Mucosa of stomach (tissue), 1 donor: ENCODE measurements around the gene MSRB1.
"Not testable (repeated sequence)": the region's sequence is repeated elsewhere in the genome, so short reads cannot be mapped to it uniquely, and the experiment has no call there.

Source experiments
- H3K27me3 ChIP-seq: one replicate; pipeline ENCODE4 v1.7.0; 2013; ENCODE audit warnings: mild to moderate bottlenecking, low read length; ENCODE audit not compliant: control insufficient read depth, insufficient read depth
- H3K36me3 ChIP-seq: one replicate; pipeline ENCODE4 v1.7.0; 2013; ENCODE audit warnings: low read length; ENCODE audit not compliant: control insufficient read depth, insufficient read depth
- H3K4me1 ChIP-seq: one replicate; pipeline ENCODE4 v1.7.0; 2013; ENCODE audit warnings: mild to moderate bottlenecking, low read length; ENCODE audit not compliant: control insufficient read depth, insufficient read depth
- H3K4me3 ChIP-seq: one replicate; pipeline ENCODE4 v1.7.0; 2013; ENCODE audit warnings: low read length
- H3K9ac ChIP-seq: one replicate; pipeline ENCODE4 v1.7.0; 2013; ENCODE audit warnings: mild to moderate bottlenecking, low read length, moderate library complexity
- H3K9me3 ChIP-seq: one replicate; pipeline ENCODE4 v1.7.0; 2013; ENCODE audit warnings: mild to moderate bottlenecking, low read length, moderate library complexity; ENCODE audit not compliant: control insufficient read depth
- donor health status: Pancreatic carcinoma.

Gene MSRB1

DNA sequence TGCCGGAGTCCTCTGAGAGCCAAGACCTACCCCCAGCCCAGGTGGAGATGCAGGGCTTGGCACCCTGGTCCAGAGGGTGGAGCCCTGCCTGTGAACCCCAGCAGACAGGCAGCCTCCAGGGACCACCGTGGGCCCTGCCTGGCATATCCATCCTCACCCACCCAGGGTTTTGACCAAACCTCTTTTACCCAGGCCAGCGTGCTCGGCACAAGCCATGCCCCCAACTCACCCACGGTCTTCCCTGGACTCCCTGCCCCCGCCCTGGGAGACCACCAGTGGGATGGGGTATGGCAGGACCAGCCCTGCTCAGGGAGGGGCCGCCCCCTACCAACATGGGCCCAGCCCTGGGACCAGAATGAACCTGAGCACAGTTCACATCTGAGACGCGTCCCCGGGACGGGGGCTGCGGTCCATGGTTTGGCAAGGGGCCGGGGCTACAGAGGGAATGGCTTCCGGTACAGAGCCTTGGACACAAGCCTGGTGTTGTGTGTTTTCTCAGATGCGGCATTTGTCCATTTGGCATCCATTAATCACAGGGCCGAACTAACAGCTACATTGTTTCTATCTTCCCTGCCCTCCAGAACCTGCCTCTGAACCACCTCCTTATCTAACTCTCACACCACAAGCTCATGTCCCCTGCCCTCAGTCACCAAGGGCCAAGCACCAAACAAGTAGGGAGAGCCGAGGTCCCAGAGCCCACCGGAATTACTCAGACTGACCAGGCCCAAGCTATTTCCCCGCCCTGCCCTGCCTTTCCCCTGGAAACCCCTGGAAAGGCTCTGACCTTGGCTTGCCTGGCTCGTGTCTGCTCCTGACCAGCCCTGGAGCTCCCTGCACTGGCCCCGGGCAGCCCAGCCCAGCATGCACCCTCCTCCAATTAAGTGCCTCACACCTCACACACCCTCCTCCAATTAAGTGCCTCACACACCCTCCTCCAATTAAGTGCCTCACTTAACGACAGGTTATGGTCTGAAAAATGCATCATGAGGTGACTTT is 38.9 kb downstream of the MSRB1 start:
- Histone ChIP-seq H3K9ac (no peak overlapping the region), H3K4me1 (peaks cover 4% of the 10 kb centered on the region), H3K36me3 (no peaks in the 10 kb centered on the region), H3K4me3 (no peak overlapping the region), H3K9me3 (no peaks in the 10 kb centered on the region), H3K27me3 (peaks cover 11% of the 10 kb centered on the region)

- H3K4me3 ChIP-seq, result no peak overlapping the region
- H3K27me3 ChIP-seq, result peaks cover 11% of the 10 kb centered on the region
- H3K9me3 ChIP-seq, result no peaks in the 10 kb centered on the region
- H3K36me3 ChIP-seq, result no peaks in the 10 kb centered on the region
- H3K4me1 ChIP-seq, result peaks cover 4% of the 10 kb centered on the region
- no peak overlapping the region for H3K9ac ChIP-seq
Measured at GRCh38 chr16:1903220-1903574, 39.8 kb downstream of the MSRB1 start.

- H3K27me3 ChIP-seq, result peaks cover 13% of the 10 kb centered on the region
- no peaks in the 10 kb centered on the region for H3K36me3 ChIP-seq
- peaks cover 4% of the 10 kb centered on the region for H3K4me1 ChIP-seq
- H3K9me3 ChIP-seq, result no peaks in the 10 kb centered on the region
- no peak overlapping the region for H3K4me3 ChIP-seq
- no peak overlapping the region for H3K9ac ChIP-seq
Measured at GRCh38 chr16:1902547-1903219, 40.3 kb downstream of the MSRB1 start.

DNA sequence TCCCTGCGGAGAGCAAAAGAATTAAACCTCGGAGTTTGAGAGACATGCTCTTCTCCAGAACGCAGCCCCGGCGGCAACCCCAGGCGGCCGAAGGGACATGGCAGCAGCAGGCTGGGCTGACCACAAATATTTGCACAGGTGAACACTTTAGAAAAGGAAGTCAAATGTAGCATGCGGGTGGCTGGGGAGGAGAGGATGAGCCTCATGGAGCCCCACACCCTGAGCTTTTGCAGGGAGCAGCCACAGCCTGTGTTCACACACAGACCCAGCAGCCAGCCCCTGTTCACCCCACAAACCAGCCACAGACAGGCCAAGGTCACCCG is 42.6 kb downstream of the MSRB1 start:
- Histone ChIP-seq H3K27me3 (peaks cover 11% of the 10 kb centered on the region), H3K4me3 (no peak overlapping the region), H3K4me1 (peaks cover 4% of the 10 kb centered on the region), H3K9ac (no peak overlapping the region), H3K36me3 (no peaks in the 10 kb centered on the region), H3K9me3 (no peaks in the 10 kb centered on the region)

DNA sequence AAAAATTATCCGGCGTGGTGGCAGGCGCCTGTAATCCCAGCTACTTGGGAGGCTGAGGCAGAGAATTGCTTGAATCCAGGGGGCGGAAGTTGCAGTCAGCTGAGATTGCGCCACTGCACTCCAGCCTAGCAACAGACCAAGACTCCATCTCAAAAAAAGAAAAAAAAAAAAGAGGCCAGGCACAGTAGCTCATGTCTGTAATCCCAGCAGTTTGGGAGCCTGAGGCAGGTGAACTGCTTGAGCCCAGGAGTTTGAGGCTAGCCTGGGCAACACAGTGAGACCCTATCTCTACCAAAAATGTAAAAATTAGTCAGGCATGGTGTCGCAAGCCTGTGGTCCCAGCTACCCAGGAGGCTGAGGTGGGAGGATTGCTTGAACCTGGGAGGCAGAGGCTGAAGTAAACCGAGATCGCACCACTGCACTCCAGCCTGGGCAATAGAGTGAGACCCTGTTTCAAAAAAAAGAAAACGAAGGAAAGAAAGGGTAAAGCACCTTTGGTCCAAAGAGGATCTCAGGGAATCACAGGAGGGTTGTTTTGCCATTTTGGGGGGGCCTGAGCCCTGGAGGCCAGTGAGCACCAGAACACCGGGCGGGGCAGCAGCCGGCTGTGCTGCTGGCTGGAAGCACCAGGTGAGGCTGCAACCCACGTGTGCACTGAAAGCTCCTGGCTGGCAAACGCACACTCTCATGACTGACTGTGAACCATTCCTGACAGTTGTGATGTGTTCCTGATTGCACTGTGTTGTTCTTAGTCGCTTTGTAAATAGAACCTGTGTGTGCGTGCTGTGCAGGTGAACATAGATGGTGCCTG is 43.2 kb downstream of the MSRB1 start:
- Histone ChIP-seq H3K9me3 (no peaks in the 10 kb centered on the region), H3K27me3 (peaks cover 11% of the 10 kb centered on the region), H3K36me3 (no peaks in the 10 kb centered on the region), H3K4me3 (no peak overlapping the region), H3K4me1 (peaks cover 4% of the 10 kb centered on the region), H3K9ac (no peak overlapping the region)

- not testable (repeated sequence) for H3K4me3 ChIP-seq, H3K36me3 ChIP-seq, H3K9ac ChIP-seq, H3K9me3 ChIP-seq, H3K4me1 ChIP-seq
- peaks cover 13% of the 10 kb centered on the region for H3K27me3 ChIP-seq
Measured at GRCh38 chr16:1897692-1898091, 45.3 kb downstream of the MSRB1 start.

- Histone ChIP-seq H3K4me3 (no peak overlapping the region), H3K4me1 (peaks cover 4% of the 10 kb centered on the region), H3K9ac (no peak overlapping the region), H3K9me3 (no peaks in the 10 kb centered on the region), H3K27me3 (peaks cover 13% of the 10 kb centered on the region), H3K36me3 (no peaks in the 10 kb centered on the region)
Measured at GRCh38 chr16:1895949-1896675, 46.9 kb downstream of the MSRB1 start.

DNA sequence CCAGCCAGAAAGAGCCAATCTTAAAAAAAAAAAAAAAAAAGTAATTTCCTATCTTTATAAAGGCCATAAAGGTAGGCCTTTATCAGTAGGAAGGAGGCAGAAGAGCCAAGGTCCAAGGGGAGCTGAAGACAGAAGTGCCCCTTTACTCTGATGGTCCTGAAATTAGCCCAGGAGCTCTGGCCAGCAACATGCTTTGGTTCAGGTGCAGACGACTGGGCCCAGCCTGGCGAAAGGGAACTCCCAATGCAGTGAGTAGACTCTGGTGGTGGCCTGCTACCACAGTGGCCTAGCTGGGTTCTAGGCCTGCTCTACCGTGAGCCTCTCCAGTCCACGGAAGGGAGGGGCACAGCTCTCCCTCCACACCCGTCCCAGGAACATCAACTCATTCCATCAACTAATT is 47.9 kb downstream of the MSRB1 start:
- H3K27me3 ChIP-seq, result peaks cover 19% of the 10 kb centered on the region
- H3K9ac ChIP-seq, result no peak overlapping the region
- H3K4me3 ChIP-seq, result no peak overlapping the region
- no peaks in the 10 kb centered on the region for H3K36me3 ChIP-seq
- no peaks in the 10 kb centered on the region for H3K9me3 ChIP-seq
- H3K4me1 ChIP-seq, result no peaks in the 10 kb centered on the region

DNA sequence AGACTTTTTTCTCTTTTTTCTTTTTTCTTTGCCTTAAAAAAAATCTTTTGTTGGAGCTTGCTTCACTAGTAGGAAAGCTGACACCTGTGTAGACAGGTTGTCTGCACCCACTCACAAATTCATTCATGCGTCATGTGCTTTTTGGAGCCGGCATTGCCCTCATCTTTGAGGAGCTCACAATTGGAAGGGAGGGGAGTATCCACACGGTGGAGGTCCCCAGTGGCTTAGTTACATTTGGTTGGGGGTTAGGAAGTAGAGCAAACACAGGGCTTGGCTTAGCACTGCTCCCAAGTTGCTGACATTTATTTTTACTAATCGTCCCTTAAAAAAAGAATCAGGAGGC is 52.3 kb downstream of the MSRB1 start:
- Histone ChIP-seq H3K4me1 (no peaks in the 10 kb centered on the region), H3K4me3 (no peak overlapping the region), H3K9ac (no peak overlapping the region), H3K36me3 (no peaks in the 10 kb centered on the region), H3K27me3 (peaks cover 16% of the 10 kb centered on the region), H3K9me3 (no peaks in the 10 kb centered on the region)

DNA sequence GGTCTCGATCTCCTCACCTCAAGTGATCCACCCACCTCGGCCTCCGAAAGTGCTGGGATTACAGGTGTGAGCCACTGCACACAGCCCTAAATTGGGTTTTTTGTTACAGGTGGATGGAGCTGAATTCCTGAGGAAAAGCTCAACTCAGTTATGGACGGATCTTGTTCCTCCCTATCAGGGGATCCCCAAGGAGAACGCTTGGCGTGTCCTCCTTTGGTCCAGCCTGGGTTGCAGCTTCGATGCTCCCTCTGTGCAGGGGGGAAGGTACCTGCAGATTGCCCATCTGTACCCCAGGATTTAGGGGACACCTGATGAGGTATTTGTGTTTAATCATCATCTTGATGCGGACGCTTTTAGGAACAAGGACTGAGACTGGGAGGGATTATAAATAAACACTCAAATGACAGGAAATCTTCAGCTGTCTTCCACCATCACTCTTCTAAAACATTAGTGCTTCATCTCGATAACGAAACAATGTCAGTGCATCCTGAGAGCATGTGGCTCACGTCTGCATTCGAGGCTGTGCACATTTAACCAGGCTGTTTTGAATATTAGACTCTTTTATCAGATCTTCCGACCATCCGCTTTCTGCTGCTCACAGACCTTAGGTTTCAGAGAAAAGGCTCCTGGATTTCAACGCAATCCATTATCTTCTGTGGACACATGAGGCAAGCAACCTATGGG is 52.8 kb downstream of the MSRB1 start:
- Histone ChIP-seq H3K9ac (no peak overlapping the region), H3K9me3 (no peaks in the 10 kb centered on the region), H3K27me3 (peaks cover 16% of the 10 kb centered on the region), H3K36me3 (no peaks in the 10 kb centered on the region), H3K4me3 (no peak overlapping the region), H3K4me1 (no peaks in the 10 kb centered on the region)
